HG03159 (cell line): ENCODE results near the gene METTL9.
"Not testable (repeated sequence)": the region's sequence is repeated elsewhere in the genome, so short reads cannot be mapped to it uniquely, and the experiment has no call there.

ENCODE experiments used
- ATAC-seq: cut with Tn5 transposase; IDR thresholded peaks from one replicate; pipeline ENCODE4 v1.9.1; 2021; ENCODE audit warnings: mild to moderate bottlenecking, moderate library complexity; ENCODE audit not compliant: unreplicated experiment

Gene METTL9

DNA sequence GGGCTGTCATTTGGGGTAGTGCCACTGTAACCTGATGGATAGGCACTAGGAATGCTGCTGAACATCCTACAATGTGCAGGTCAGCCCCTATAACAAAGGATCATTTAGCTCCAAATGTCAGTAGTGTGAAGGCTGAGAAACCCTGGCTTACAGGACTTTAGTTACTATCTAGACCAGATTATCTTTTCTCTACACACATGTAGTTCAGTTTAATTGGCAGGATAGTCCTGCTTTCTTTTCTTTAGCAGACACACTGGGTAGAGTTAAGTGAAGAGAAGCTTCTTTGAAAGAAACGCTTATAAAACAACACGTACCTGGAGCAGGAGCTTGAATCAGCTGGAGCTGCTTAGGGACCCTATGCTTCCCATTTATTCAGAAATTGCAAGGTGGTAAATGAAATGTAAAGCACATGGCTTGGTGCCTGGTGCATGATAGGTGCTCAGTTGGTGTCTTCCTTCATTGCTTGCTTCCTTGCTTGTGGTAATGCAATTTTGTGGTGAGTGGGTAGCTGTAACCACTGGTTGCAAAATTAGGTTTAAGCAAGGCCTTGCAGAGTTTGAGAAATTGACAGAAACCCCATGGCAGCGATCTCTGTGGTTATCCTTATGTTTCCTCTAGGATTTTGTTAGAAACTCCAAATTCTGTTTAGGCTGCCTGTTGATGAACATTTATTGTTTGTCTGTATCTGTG is 9.4 kb downstream of the METTL9 start:
- no peak for ATAC-seq

- ATAC-seq, result no peak
These were observed 10.7 kb downstream of the METTL9 start for GRCh38 chr16:21610006-21610544.

- no peak for ATAC-seq
These were observed 11.4 kb downstream of the METTL9 start for GRCh38 chr16:21610766-21611165.

GRCh38 chr16:21611198-21611555 is 11.8 kb downstream of the METTL9 start:
- no peak for ATAC-seq

- no peak for ATAC-seq
These were observed 12.4 kb downstream of the METTL9 start for GRCh38 chr16:21611556-21612384.

DNA sequence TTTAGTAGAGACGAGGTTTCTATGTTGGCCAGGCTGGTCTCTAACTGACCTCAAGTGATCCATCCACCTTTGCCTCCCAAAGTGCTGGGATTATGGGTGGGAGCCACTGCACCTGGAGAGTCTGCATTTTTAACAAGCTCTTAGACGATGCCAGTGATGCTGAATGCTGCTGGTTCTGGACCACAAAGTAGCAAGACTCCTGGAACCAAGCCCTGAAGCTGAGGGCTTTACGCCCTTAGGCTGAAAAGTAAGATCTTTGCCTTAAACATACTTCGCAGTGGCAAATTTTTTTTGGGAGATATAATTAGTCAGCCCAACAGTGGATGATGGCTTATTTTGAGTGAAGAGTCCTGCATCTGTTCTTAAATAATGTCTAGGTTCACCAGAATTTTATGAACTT is 14.0 kb downstream of the METTL9 start:
- no peak for ATAC-seq

DNA sequence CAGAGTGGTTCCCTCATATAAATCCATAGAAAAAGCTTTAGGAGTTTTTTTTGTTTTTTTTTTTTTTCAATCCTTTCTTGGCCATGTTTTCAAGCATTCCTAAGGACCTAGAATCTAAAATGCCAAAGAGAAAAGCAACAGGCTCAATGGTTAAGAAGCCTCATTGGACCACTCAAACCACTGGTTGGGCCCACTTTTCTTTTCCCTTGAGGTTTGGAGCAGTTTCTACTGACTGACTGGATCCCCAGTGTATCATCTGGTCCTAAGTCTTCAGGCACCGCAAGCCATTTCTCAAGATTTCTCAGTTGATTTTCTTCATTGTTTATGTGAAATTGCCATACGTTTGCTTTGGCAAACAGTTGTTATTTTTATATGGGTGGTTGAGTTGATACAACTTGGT is 14.4 kb downstream of the METTL9 start:
- no peak for ATAC-seq

GRCh38 chr16:21614896-21615295 is 15.5 kb downstream of the METTL9 start:
- ATAC-seq, result no peak

DNA sequence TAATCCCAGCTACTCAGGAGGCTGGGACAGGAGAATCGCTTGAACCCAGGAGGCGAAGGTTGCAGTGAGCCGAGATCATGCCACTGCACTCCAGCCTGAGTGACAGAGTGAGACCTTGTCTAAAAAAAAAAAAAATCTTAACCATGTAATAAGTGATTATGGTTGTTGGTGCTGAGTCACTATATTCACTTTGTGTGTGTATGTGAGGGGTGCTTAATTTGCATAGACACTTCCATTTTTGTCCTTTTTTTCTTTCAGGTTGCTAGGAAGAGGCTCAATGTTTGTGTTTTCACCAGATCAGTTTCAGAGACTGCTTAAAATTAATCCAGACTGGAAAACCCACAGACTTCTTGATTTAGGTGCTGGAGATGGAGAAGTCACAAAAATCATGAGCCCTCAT is 18.2 kb downstream of the METTL9 start:
- ATAC-seq, result no peak

- ATAC-seq, result no peak
These were observed 18.9 kb downstream of the METTL9 start for GRCh38 chr16:21618281-21618680.

GRCh38 chr16:21619765-21620425 is 20.5 kb downstream of the METTL9 start:
- ATAC-seq, result no peak

DNA sequence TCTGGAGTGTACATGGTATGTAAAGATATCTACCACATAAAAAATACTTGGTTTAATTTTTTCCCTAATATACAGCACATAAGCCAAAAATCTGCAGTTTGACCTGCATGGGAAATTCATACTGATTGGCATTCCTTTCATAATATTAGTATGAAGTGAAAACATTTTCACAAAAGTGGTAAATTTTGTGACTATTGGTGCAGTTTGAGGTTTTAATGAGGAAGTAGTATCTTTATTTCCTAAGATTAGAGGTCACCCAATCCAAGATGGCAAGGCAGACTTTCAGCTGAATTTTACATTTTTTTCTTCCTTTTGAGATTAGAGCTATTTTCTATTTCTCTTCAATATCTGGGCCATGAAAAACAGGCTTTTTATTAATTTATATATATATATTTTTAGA is 21.2 kb downstream of the METTL9 start:
- ATAC-seq, result no peak

- ATAC-seq, result no peak
These were observed 23.2 kb downstream of the METTL9 start for GRCh38 chr16:21622545-21622944.

DNA sequence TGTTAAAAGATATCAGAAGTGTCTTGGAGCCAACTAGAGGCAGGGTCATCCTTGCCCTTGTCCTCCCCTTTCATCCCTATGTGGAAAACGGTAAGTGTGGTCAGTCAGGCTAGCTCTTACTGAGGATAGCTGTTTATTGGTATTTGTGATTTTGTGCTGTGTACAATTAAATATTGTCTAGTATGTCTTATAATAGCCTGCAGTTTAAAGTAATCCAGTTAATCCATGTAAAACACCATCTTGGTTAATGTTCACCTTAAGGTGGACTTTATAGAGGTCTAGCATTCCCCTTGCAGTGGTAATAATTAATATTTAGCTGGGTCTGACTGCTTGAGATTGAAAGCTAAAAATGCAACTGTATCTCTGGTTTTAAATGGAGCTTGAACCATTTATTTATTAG is 25.6 kb downstream of the METTL9 start:
- ATAC-seq, result no peak

- ATAC-seq, result no peak
These were observed 27.4 kb downstream of the METTL9 start for GRCh38 chr16:21626659-21627277.

DNA sequence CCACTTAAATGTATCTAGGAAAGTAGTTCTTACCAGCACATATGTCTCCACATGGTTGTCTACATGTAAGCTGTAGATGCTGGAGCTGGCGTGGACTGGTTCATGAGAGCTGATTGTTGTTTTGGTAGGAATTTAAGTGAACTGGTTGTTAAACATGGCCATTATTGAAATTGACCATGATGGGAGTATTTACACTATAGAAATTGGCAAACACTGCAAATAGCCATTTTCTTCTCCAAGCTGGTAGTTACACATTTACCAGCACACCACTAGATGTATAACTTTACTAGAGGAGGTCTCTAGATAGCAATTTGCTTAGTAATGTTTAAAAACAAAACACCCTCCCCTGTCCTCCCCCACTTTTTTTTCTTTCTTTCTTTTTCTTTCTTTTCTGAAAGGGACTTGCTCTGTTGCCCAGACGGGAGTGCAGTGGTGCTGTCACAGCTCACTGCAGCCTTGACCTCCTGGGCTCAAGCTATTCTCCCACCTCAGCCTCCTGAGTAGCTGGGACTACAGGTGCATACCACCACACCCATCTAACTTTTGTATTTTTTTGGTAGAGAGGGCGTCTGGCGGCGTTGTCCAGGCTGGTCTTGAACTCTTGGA is 28.8 kb downstream of the METTL9 start:
- ATAC-seq, result no peak

GRCh38 chr16:21628772-21629171 is 29.4 kb downstream of the METTL9 start:
- ATAC-seq, result no peak

DNA sequence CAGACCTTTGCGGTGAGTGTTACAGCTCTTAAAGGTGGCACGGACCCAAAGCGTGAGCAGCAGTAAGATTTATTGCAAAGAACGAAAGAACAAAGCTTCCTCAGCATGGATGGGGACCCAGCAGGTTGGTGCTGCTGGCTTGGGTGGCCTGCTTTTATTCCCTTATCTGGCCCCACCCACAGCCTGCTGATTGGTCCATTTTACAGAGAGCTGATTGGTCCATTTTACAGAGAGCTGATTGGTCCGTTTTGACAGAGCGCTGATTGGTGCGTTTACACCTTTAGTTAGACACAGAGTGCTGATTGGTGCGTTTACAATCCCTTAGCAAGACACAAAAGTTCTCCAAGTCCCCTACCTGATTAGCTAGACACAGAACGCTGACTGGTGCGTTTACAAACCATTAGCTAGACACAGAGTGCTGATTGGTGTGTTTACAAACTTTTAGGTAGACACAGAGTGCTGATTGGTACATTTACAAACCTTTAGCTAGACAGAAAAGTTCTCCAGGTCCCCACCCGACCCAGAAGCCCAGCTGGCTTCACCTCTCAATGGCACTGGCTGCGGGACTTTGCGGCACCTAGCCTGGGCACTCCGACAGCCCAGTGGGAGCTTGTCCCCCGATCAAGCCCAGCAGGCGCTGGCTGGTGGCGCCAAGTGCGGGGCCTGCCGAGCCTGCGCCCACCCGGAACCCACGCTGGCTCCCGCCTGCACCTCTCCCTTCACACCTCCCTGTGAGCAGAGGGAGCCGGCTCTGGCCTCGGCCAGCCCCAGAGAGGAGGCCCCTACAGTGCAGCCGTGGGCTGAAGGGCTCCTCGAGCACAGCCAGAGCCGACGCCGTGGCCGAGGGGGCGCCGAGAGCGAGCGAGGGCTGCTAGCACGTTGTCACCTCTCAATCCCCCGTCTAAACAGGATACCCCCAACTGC is 30.5 kb downstream of the METTL9 start:
- ATAC-seq, result not testable (repeated sequence)

DNA sequence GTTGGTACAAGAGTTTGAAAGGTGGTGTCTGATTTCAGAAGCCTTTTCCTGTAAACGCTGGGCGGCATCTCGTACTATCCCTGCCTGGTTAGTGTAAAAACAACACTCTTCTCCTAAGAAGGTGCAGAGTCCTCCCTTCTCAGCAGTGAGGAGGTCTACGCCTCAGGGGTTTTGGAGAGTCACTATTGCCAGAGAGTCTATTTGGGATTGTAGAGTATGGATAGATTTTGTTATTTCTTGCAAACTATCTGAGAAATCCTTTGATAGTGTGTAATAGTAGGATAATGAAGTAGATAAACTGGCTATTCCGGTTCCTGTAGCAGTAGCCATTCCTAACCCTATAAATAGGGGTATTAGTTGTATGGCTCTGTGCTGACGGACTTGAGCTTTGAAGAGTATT is 31.5 kb downstream of the METTL9 start:
- ATAC-seq, result not testable (repeated sequence)

DNA sequence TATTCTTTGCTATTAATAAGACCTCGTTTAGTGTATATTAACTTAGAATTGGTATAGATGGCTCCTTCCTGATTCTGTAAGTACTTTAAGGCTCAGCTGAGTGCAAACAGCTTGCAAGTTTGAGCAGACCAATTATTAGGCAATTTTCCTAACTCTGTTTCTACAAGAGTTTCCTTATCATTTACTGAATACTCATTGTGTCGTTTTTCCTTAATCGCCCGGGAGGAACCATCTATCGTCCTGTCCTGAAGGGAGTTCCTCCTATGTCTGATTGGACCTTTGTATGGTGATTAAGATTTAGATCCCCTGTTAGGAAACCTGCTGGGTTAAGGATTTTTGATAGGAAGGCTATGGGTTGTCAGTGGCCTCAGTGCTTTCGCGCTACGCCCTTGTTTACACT is 32.0 kb downstream of the METTL9 start:
- not testable (repeated sequence) for ATAC-seq
